DMS53 treated with DMSO at 0.1 percent for 48 hours (cell line): ENCODE results near the gene CHMP4A.
A peak's percentile ranks its signal among the peaks of the same experiment; 100 is the strongest.
"Not testable (repeated sequence)": the region's sequence is repeated elsewhere in the genome, so short reads cannot be mapped to it uniquely, and the experiment has no call there.

ENCODE experiments used
- DNase-seq: peaks from one replicate; lab custom pipeline; 2025; ENCODE audit not compliant: unreplicated experiment; lab: John Stamatoyannopoulos, UW

CHMP4A gene

GRCh38 chr14:24247422-24247821, 34.1 kb upstream of the CHMP4A start:
- no peak for DNase-seq

- no peak for DNase-seq
Observed at GRCh38 chr14:24246765-24247212, 33.5 kb upstream of the CHMP4A start.

- not testable (repeated sequence) for DNase-seq
Observed at GRCh38 chr14:24245350-24245749, 32.1 kb upstream of the CHMP4A start.

- DNase-seq = peak; percentile 47
Observed at GRCh38 chr14:24243336-24243836, 30.1 kb upstream of the CHMP4A start.

- DNase-seq = peak; percentile 83
Observed at GRCh38 chr14:24241829-24242443, 28.6 kb upstream of the CHMP4A start.

GRCh38 chr14:24240110-24240918, 27.0 kb upstream of the CHMP4A start:
- DNase-seq = no peak

- no peak for DNase-seq
Observed at GRCh38 chr14:24238527-24239037, 25.3 kb upstream of the CHMP4A start.

- no peak for DNase-seq
Observed at GRCh38 chr14:24238123-24238522, 24.8 kb upstream of the CHMP4A start.

- no peak for DNase-seq
Observed at GRCh38 chr14:24237463-24237955, 24.2 kb upstream of the CHMP4A start.

- no peak for DNase-seq
Observed at GRCh38 chr14:24236689-24237462, 23.6 kb upstream of the CHMP4A start.

GRCh38 chr14:24235804-24236688, 22.8 kb upstream of the CHMP4A start:
- no peak for DNase-seq

GRCh38 chr14:24234095-24235005, 21.1 kb upstream of the CHMP4A start:
- DNase-seq = no peak

- DNase-seq = no peak
Observed at GRCh38 chr14:24233538-24233866, 20.2 kb upstream of the CHMP4A start.

- DNase-seq = no peak
Observed at GRCh38 chr14:24232645-24233537, 19.6 kb upstream of the CHMP4A start, which contains the start of gene GMPR2. TSS of gene GMPR2 (plus strand) at chr14:24232929. CDS start at chr14:24233254, 325 bp downstream.

- DNase-seq = peak; percentile 57
Observed at GRCh38 chr14:24232121-24232644, 18.9 kb upstream of the CHMP4A start, which contains the start of gene NEDD8. TSS of gene NEDD8 (minus strand) at chr14:24232367. CDS start at chr14:24232267, 100 bp downstream.

- no peak for DNase-seq
Observed at GRCh38 chr14:24231263-24232120, 18.2 kb upstream of the CHMP4A start.

GRCh38 chr14:24228902-24229301, 15.6 kb upstream of the CHMP4A start:
- DNase-seq = no peak
